Heart left ventricle (tissue), 16 donors: ENCODE results near the gene ALDOB. TPM values are rescaled to one million over a fixed set of nuclear protein-coding genes. Genes with fewer than 3 reads are reported as not detected.

ENCODE experiments used
- ATAC-seq, 4 donors: fragments of 200-7000 bp; cut with Tn5 transposase; one replicate each; pipeline ENCODE4 v1.9.1; 2020 to 2022; ENCODE audit warnings: moderate library complexity in 4 of 4, mild to moderate bottlenecking in 3 of 4, moderate number of reproducible peaks in 1 of 4
- DNase-seq, 5 donors: peaks; one replicate each; pipeline ENCODE4 v3.0.0-alpha.2; 2020
- H3K27ac ChIP-seq, 12 donors: fragments of 200-600 bp; sonication (generic) in 4 of 12; one replicate each; pipeline versions ENCODE4 v1.5.0 to v1.8.0; 2016 to 2022; ENCODE audit warnings: mild to moderate bottlenecking in 2 of 12
- H3K27me3 ChIP-seq, 9 donors: fragments of 200-600 bp; sonication (generic) in 2 of 9; one replicate each; pipeline versions ENCODE4 v1.5.1 to v1.8.0; 2016 to 2022; ENCODE audit warnings: mild to moderate bottlenecking in 3 of 9
- H3K36me3 ChIP-seq, 9 donors: fragments of 200-600 bp; sonication (generic) in 2 of 9; one replicate each; pipeline versions ENCODE4 v1.5.0 to v1.8.0; 2018 to 2022; ENCODE audit warnings: mild to moderate bottlenecking in 2 of 9
- H3K4me1 ChIP-seq, 12 donors: fragments of 200-600 bp; sonication (generic) in 4 of 12; one replicate each; pipeline versions ENCODE4 v1.5.0 to v1.8.0; 2016 to 2022; ENCODE audit warnings: mild to moderate bottlenecking in 3 of 12
- H3K4me3 ChIP-seq, 12 donors: fragments of 200-600 bp; sonication (generic) in 4 of 12; one replicate each; pipeline versions ENCODE4 v1.5.0 to v1.8.0; 2017 to 2022; ENCODE audit warnings: mild to moderate bottlenecking in 9 of 12, moderate library complexity in 4 of 12
- H3K9me3 ChIP-seq, 12 donors: fragments of 200-600 bp; sonication (generic) in 4 of 12; one replicate each; pipeline versions ENCODE4 v1.5.0 to v1.8.0; 2016 to 2022; ENCODE audit warnings: mild to moderate bottlenecking in 1 of 12
- POLR2A ChIP-seq, 2 donors: fragments of 450-650 bp; IDR thresholded peaks; one replicate each; pipeline ENCODE4 v1.6.1; 2017; ENCODE audit warnings: antibody characterized with exemption in 2 of 2, mild to moderate bottlenecking in 2 of 2, moderate library complexity in 2 of 2
- WGBS, 4 donors: extraction: QIAGEN DNeasy Blood & Tissue Kit in 2 of 4; methylation state at CpG; one replicate each; pipeline versions ENCODE4 v1.1.5 to v1.1.7; 2013 to 2018; 5-methylcytosine and 5-hydroxymethylcytosine counted together
- intact Hi-C, 10 donors: fragments of 100-400 bp; cut with DNase I; formaldehyde crosslinking; loops; one replicate each; pipeline versions ENCODE4 v1.11.1 to v1.14.2; 2022
- polyA plus RNA-seq, 2 donors: library from polyadenylated mRNA; stranded (reverse); fragments of 200-250 nt; gene quantifications; one replicate each; pipeline ENCODE4 v1.2.3, GENCODE V29; 2013
- total RNA-seq, 9 donors: library from RNA; depleted of rRNA in 2 of 9; stranded (reverse); fragments of >200 nt in 2 of 9; fragmentation: NEBNext Ultra II Directional in 3 of 9; extraction: Animal tissue kit (Norgen Biotek cat#: 25700) in 3 of 9; gene quantifications; one replicate each; pipeline versions ENCODE4 v1.1.0 to v1.2.4, GENCODE V29; 2016 to 2023
- TF ChIP-seq, protein P1 (sequence below), 12 donors: fragments of 200-600 bp; sonication (generic) in 4 of 12; IDR thresholded peaks; one replicate each; pipeline versions ENCODE4 v1.5.0 to v1.8.0; 2018 to 2022; ENCODE audit warnings: antibody characterized with exemption in 12 of 12, mild to moderate bottlenecking in 5 of 12
- donor health status: ischemic (EF 13 %, LVEDD 7.1; RV severe dilation, severe dysfunction).
- donor health status: healthy with polysubstance abuse.
- donor health status: DM: no; HTN: yes; CAD: no.
- donor health status: DM: no; HTN: no; CAD: no.
- donor health status: ischemic (EF 25% LVEDD 6.9; RV normal size, moderate dysfunction).
- donor health status: ischemic (EF 25% LVEDD 5.7; RV mildly dilated, moderate dysfunction).
- donor health status: healthy.
- donor health status: DM: yes; HTN: yes; CAD: no.
- donor health status: ischemic (EF 35%, LVEDD 5.7; RV mildly dilated, moderate dysfunction).
- donor health status: nonischemic (EF 11% LVEDD 7.7; RV severe dilation, severe dysfunction).
- donor health status: DM: yes; HTN: yes; CAD: no.
- donor health status: PGD.
- donor health status: ischemic (EF 29% LVEDD 5.4; RV normal size, mild dysfunction).
- donor health status: nonischemic (EF 23%, LVEDD 6.1; RV moderate dilation, normal function).

ALDOB gene
- total and polyA plus RNA-seq, 11 donors: 0.15 to 1.8 (median 0.46) TPM; not detected in 3

DNA sequence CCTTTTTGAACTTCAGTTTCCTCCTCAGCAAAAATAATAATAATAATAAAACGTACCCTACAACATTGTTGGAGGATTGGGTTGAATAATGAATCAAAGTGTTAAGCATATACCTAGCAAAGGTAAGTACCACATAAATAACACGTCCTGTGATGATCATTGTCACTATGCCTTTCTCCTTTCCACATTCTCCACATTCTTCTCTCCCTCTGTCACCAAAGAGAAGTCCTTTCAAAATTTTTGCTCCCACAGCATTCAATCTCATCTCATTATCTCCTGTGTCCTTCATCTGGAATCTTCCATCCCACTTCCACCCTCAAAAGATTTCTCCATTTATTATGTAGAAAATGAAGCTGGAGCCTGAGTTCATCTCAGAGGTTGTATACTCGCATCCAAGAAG is 7.2 kb upstream of the ALDOB start:
- H3K4me1 ChIP-seq: peaks cover 0 to 21% (median 0%) of the 10 kb centered on the region in 12 donors
- intact Hi-C loops: loop anchor here in 1 of 10 donors (10.0 kb wide), 1 partner anchor 48 kb away; the partner anchor contains the start of genes MRPL50 and ZNF189
- TF ChIP-seq POLR2A (IDR thresholded peaks at IDR 0.05): no peak
- TF ChIP-seq, protein P1, sequence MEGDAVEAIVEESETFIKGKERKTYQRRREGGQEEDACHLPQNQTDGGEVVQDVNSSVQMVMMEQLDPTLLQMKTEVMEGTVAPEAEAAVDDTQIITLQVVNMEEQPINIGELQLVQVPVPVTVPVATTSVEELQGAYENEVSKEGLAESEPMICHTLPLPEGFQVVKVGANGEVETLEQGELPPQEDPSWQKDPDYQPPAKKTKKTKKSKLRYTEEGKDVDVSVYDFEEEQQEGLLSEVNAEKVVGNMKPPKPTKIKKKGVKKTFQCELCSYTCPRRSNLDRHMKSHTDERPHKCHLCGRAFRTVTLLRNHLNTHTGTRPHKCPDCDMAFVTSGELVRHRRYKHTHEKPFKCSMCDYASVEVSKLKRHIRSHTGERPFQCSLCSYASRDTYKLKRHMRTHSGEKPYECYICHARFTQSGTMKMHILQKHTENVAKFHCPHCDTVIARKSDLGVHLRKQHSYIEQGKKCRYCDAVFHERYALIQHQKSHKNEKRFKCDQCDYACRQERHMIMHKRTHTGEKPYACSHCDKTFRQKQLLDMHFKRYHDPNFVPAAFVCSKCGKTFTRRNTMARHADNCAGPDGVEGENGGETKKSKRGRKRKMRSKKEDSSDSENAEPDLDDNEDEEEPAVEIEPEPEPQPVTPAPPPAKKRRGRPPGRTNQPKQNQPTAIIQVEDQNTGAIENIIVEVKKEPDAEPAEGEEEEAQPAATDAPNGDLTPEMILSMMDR (IDR thresholded peaks at IDR 0.05): no peak
- ATAC-seq (no peak), DNase-seq (no peak)
- H3K27ac ChIP-seq: peak overlapping the region in 10 of 12 donors; percentile 1 to 76 (median 52)
- no peaks in the 10 kb centered on the region for H3K36me3 ChIP-seq
- peaks cover 0 to under 1% (median 0%) of the 10 kb centered on the region in 9 donors for H3K27me3 ChIP-seq
- H3K4me3 ChIP-seq: no peak overlapping the region
- whole genome bisulfite sequencing, 4 donors: 75 to 79% (median 76%) methylated on average over 3 of the region's 3 CpGs
- no peaks in the 10 kb centered on the region for H3K9me3 ChIP-seq

DNA sequence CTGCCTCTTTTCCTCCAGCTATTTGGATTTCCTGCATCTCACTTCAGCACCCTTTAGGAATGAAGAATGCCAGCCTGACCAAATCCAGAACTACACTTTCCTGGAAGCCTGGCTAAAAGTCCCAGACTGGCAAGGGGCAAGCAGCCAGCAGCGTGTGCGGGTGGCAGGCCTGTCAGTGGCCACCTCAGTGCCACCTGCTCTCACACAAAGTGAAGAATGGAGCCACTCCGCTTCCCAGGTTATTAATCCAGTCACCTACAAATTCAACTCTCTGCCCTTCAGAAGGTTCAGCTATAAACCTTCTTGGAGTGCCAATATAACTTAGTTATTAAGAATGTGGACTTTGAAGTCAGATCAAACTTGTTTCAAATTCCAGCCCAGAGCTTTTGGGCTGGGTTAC is 6.7 kb upstream of the ALDOB start:
- Histone ChIP-seq H3K4me1 (peaks cover 0 to 21% (median 0%) of the 10 kb centered on the region in 12 donors), H3K4me3 (no peak overlapping the region), H3K36me3 (no peaks in the 10 kb centered on the region), H3K27ac (peak overlapping the region in 10 of 12 donors; percentile 1 to 76 (median 52)), H3K9me3 (no peaks in the 10 kb centered on the region), H3K27me3 (no peaks in the 10 kb centered on the region)
- WGBS, 4 donors: 51 to 66% (median 60%) methylated on average over 3 of the region's 3 CpGs
- TF ChIP-seq, protein P1 (IDR thresholded peaks at IDR 0.05): no peak
- TF ChIP-seq POLR2A (IDR thresholded peaks at IDR 0.05): no peak
- ATAC-seq (peak; percentile 32 to 72 (median 67)), DNase-seq (peak in 4 of 5 donors; percentile 38 to 72 (median 52))
- intact Hi-C loops: loop anchor here in 1 of 10 donors (10.0 kb wide), 1 partner anchor 48 kb away; the partner anchor contains the start of genes MRPL50 and ZNF189

DNA sequence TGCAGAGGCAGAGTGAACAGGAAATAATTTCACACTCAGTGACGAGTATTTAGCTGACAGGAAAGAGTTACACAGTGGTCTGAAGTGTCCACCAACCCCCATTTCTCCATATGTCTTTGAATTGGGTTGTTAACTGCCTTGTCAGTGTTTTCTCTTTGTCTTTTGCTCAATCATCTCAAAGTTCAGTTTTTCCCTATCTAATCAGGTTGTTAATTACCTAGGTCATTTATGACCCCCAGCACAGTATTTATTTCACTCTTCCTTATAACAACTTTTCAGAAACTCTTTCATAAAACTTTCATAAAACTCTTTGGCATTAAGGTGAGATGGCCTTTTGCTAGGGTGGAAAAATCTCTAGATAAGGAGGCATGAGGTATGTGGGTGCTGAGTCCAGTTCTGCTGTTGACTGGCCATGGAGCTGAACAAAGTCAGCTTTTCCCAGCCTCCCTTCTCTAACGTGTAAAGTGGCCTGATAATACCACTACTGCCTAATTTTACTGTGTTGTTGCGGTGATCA is 5.2 kb upstream of the ALDOB start:
- Histone ChIP-seq H3K36me3 (no peaks in the 10 kb centered on the region), H3K4me1 (peaks cover 0 to 21% (median 0%) of the 10 kb centered on the region in 12 donors), H3K4me3 (no peak overlapping the region), H3K9me3 (no peaks in the 10 kb centered on the region), H3K27ac (no peak overlapping the region), H3K27me3 (no peaks in the 10 kb centered on the region)
- 53 to 61% (median 57%) methylated on average over 3 of the region's 3 CpGs for WGBS, 4 donors
- DNase-seq: no peak
- TF ChIP-seq, protein P1 (IDR thresholded peaks at IDR 0.05): no peak
- no peak for TF ChIP-seq POLR2A (IDR thresholded peaks at IDR 0.05)
- intact Hi-C loops: loop anchor here in 1 of 10 donors (10.0 kb wide), 1 partner anchor 46 kb away; the partner anchor contains the start of genes MRPL50 and ZNF189
- no peak for ATAC-seq

DNA sequence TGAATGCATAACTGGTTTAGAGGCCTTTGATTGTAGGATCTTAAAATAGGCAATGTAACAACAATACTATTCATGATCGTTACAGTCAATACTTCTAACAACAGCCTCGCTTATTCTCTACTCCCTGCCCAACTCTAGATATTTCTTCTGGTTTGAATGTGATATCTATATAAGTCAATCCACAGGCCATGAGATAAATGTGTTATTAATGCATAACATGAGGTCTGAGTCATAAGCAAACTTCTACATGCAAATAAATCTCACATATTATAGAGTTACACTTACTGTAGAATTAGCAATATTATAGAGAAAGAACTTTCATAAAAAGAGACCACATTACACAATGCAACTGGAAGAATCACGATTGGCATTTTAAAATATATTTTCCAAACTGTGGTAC is 2.9 kb upstream of the ALDOB start:
- TF ChIP-seq, protein P1 (IDR thresholded peaks at IDR 0.05): no peak
- TF ChIP-seq POLR2A (IDR thresholded peaks at IDR 0.05): no peak
- WGBS, 4 donors: 80 to 83% (median 83%) methylated on average over 3 of the region's 3 CpGs
- no peak for DNase-seq
- Histone ChIP-seq H3K9me3 (no peaks in the 10 kb centered on the region), H3K27me3 (no peaks in the 10 kb centered on the region), H3K4me1 (peaks cover 0 to 14% (median 0%) of the 10 kb centered on the region in 12 donors), H3K4me3 (no peak overlapping the region), H3K27ac (peak overlapping the region in 7 of 12 donors; percentile 4 to 62 (median 44)), H3K36me3 (no peaks in the 10 kb centered on the region)
- intact Hi-C loops: loop anchor here in 1 of 10 donors (5.0 kb wide), 1 partner anchor 36 kb away; no protein-coding TSS in a partner anchor
- ATAC-seq: no peak
